IPS DF 4.7 (cell line): Measurements from ENCODE around the gene POU2F2.
"Not testable (repeated sequence)": the region's sequence is repeated elsewhere in the genome, so short reads cannot be mapped to it uniquely, and the experiment has no call there.

Source experiments
- DNase-seq: peaks from one replicate; pipeline ENCODE4 v3.0.0-alpha.2; 2013; ENCODE audit warnings: low spot score; ENCODE audit errors: extremely low read depth

Gene POU2F2

GRCh38 chr19:42062381-42062780 is 69.9 kb downstream of the POU2F2 start:
- no peak for DNase-seq

GRCh38 chr19:42060117-42060516 is 72.1 kb downstream of the POU2F2 start:
- no peak for DNase-seq

GRCh38 chr19:42059196-42059595 is 73.0 kb downstream of the POU2F2 start:
- DNase-seq, result no peak

- no peak for DNase-seq
Observed at GRCh38 chr19:42057846-42058245, 74.4 kb downstream of the POU2F2 start.

- no peak for DNase-seq
Observed at GRCh38 chr19:42054205-42054604, 78.0 kb downstream of the POU2F2 start.

- no peak for DNase-seq
Observed at GRCh38 chr19:42053037-42053935, 79.0 kb downstream of the POU2F2 start.

- DNase-seq, result no peak
Observed at GRCh38 chr19:42052241-42052863, 79.9 kb downstream of the POU2F2 start.

GRCh38 chr19:42051166-42052115 is 80.8 kb downstream of the POU2F2 start:
- DNase-seq, result no peak

GRCh38 chr19:42048992-42049391 is 83.3 kb downstream of the POU2F2 start:
- no peak for DNase-seq

- DNase-seq, result no peak
Observed at GRCh38 chr19:42045575-42045974, 86.7 kb downstream of the POU2F2 start.

GRCh38 chr19:42042455-42043170 is 89.6 kb downstream of the POU2F2 start:
- no peak for DNase-seq

- not testable (repeated sequence) for DNase-seq
Observed at GRCh38 chr19:42040491-42040890, 91.8 kb downstream of the POU2F2 start.

GRCh38 chr19:42040031-42040430 is 92.2 kb downstream of the POU2F2 start:
- DNase-seq, result no peak

- DNase-seq, result no peak
Observed at GRCh38 chr19:42038666-42039065, 93.6 kb downstream of the POU2F2 start.

GRCh38 chr19:42037649-42038048 is 94.6 kb downstream of the POU2F2 start:
- DNase-seq, result no peak
